GM12878 (cell line): Measurements from ENCODE around the gene REPIN1. TPM values are rescaled to one million over a fixed set of nuclear protein-coding genes. Genes with fewer than 3 reads are reported as not detected.

Source experiments
- BHLHE40 ChIP-seq, 2 experiments: fragments of 450-650 bp in 1 of 2; IDR thresholded peaks; 2 replicates each; pipeline ENCODE4 v1.6.1; 2011 to 2017; ENCODE audit warnings: low read depth in 2 of 2, borderline replicate concordance in 1 of 2, improper control_type of control experiment in 1 of 2, low read length in 1 of 2, mild to moderate bottlenecking in 1 of 2
- CHD1 ChIP-seq: IDR thresholded peaks from 2 replicates; pipeline ENCODE4 v1.6.1; 2012; ENCODE audit warnings: low read depth, low read length, improper control_type of control experiment
- CHD4 ChIP-seq: fragments of 200-600 bp; sonication (generic); IDR thresholded peaks from 2 replicates; pipeline ENCODE4 v1.6.1; 2016; ENCODE audit warnings: mild to moderate bottlenecking
- EZH2 ChIP-seq: IDR thresholded peaks from 2 replicates; pipeline ENCODE4 v1.6.1; 2012; ENCODE audit warnings: low read depth, mild to moderate bottlenecking, control low read depth, inconsistent platforms, low read length, borderline replicate concordance; ENCODE audit not compliant: control insufficient read depth
- HCFC1 ChIP-seq: fragments of 150-350 bp; IDR thresholded peaks from 2 replicates; pipeline ENCODE4 v1.6.1; 2014; ENCODE audit warnings: low read length
- HSF1 ChIP-seq: fragments of 150-350 bp; IDR thresholded peaks from 2 replicates; pipeline ENCODE4 v1.6.1; 2014; ENCODE audit warnings: mild to moderate bottlenecking, low read depth, low read length
- MEF2A ChIP-seq: IDR thresholded peaks from 2 replicates; pipeline ENCODE4 v1.6.1; 2011; ENCODE audit warnings: low read depth, mild to moderate bottlenecking, low read length, moderate library complexity; ENCODE audit not compliant: insufficient read depth
- MEF2B ChIP-seq: fragments of 450-650 bp; IDR thresholded peaks from 2 replicates; pipeline ENCODE4 v1.6.1; 2018; ENCODE audit warnings: mild to moderate bottlenecking, moderate library complexity; ENCODE audit not compliant: partially characterized antibody, poor library complexity, severe bottlenecking
- MTA3 ChIP-seq: IDR thresholded peaks from 2 replicates; pipeline ENCODE4 v1.6.1; 2012; ENCODE audit warnings: low read length, inconsistent platforms, borderline replicate concordance
- NFIC ChIP-seq: IDR thresholded peaks from 2 replicates; pipeline ENCODE4 v1.6.1; 2012; ENCODE audit warnings: low read depth, mild to moderate bottlenecking, inconsistent platforms, low read length, moderate library complexity
- NFXL1 ChIP-seq: fragments of 450-650 bp; IDR thresholded peaks from 2 replicates; pipeline ENCODE4 v1.6.1; 2017; ENCODE audit warnings: antibody characterized with exemption, mild to moderate bottlenecking, borderline replicate concordance
- NRF1 ChIP-seq: conservative IDR thresholded peaks from 2 replicates; pipeline ENCODE4 v1.6.1; 2011; ENCODE audit warnings: mild to moderate bottlenecking, low read depth, low read length, improper control_type of control experiment
- SIX5 ChIP-seq: IDR thresholded peaks from 2 replicates; pipeline ENCODE4 v1.6.1; 2011; ENCODE audit warnings: mild to moderate bottlenecking, low read depth, low read length, moderate library complexity; ENCODE audit not compliant: severe bottlenecking
- SMAD1 ChIP-seq: fragments of 450-650 bp; IDR thresholded peaks from 2 replicates; pipeline ENCODE4 v1.6.1; 2018; ENCODE audit warnings: mild to moderate bottlenecking, low read depth; ENCODE audit not compliant: partially characterized antibody
- SPI1 ChIP-seq: IDR thresholded peaks from 2 replicates; pipeline ENCODE4 v1.6.1; 2011; ENCODE audit warnings: low read depth, mild to moderate bottlenecking, low read length, moderate library complexity, borderline replicate concordance; ENCODE audit not compliant: insufficient read depth
- SREBF2 ChIP-seq: IDR thresholded peaks from 2 replicates; pipeline ENCODE4 v1.6.1; 2012; ENCODE audit warnings: mild to moderate bottlenecking, low read length
- TAF1 ChIP-seq: IDR thresholded peaks from 2 replicates; pipeline ENCODE4 v1.6.1; 2011; ENCODE audit warnings: mild to moderate bottlenecking, low read depth, low read length, borderline replicate concordance
- TCF3 ChIP-seq: IDR thresholded peaks from 2 replicates; pipeline ENCODE4 v1.6.1; 2012; ENCODE audit warnings: low read depth, mild to moderate bottlenecking, low read length, borderline replicate concordance; ENCODE audit not compliant: insufficient read depth
- YY1 ChIP-seq: IDR thresholded peaks from 2 replicates; pipeline ENCODE4 v1.6.1; 2011; ENCODE audit warnings: low read depth, mild to moderate bottlenecking, low read length
- ZBTB40 ChIP-seq: fragments of 450-650 bp; IDR thresholded peaks from 2 replicates; pipeline ENCODE4 v1.6.1; 2016; ENCODE audit warnings: mild to moderate bottlenecking, moderate library complexity, borderline replicate concordance
- ZNF622 ChIP-seq: fragments of 450-650 bp; IDR thresholded peaks from 2 replicates; pipeline ENCODE4 v1.6.1; 2017; ENCODE audit warnings: mild to moderate bottlenecking, inconsistent platforms
- polyA plus RNA-seq, 11 experiments: library from polyadenylated mRNA; depleted of rRNA in 4 of 11; unstranded in 6 of 11; stranded (reverse) in 5 of 11; fragments of >200 nt; fragmentation: Nextera tagmentation in 4 of 11; fragmentation: Illumina TruSeq in 1 of 11; extraction: Ambion mirVana in 4 of 11; extraction: Trizol in 1 of 11; gene quantifications; 1 replicate in 1 of 11; 2 replicates in 10 of 11; pipeline versions ENCODE4 v1.2.1 to v1.2.3, GENCODE V29; 2011 to 2016; ENCODE audit warnings: inconsistent platforms in 2 of 11, missing spikeins in 2 of 11, low read depth in 1 of 11
- total RNA-seq, 4 experiments: library from RNA; depleted of rRNA in 3 of 4; stranded (reverse); fragments of >200 nt in 3 of 4; fragmentation: Illumina TruSeq in 1 of 4; extraction: Trizol in 1 of 4; gene quantifications; 2 replicates each; pipeline versions ENCODE4 v1.2.1 to v1.2.3, GENCODE V29; 2013 to 2021

The REPIN1 gene
- total and polyA plus RNA-seq, 10 of the 15 experiments (the other 5 are each of a cell fraction or from before 2014, with no cell fraction given), result 5.1 to 172 (median 76.9) TPM

GRCh38 chr7:150408393-150409299, 40.0 kb downstream of the REPIN1 start (continued):
- TF ChIP-seq EZH2 (no peak), MTA3 (no peak), CHD4 (no peak), NFXL1 (no peak), HCFC1 (no peak), BHLHE40 (IDR thresholded peaks at IDR 0.05; ENCODE audit: borderline replicate concordance in 1 of 2, low read depth in 2 of 2, low read length in 1 of 2) (peak; percentile 71 to 86), YY1 (no peak), TCF3 (no peak), ZBTB40 (no peak), SREBF2 (no peak), TAF1 (no peak), NRF1 (no peak), MEF2A (no peak), MEF2B (peak; percentile 51), SMAD1 (no peak), HSF1 (no peak), ZNF622 (no peak), CHD1 (no peak), SIX5 (no peak), NFIC (no peak), SPI1 (no peak)
